GM12872 (cell line): ENCODE data around the gene SLC25A43.

Source experiments
- TF ChIP-seq, protein P1 (sequence below): IDR thresholded peaks from 3 replicates; pipeline ENCODE4 v1.5.1; 2011; ENCODE audit warnings: low read depth, mild to moderate bottlenecking, low read length, moderate library complexity; ENCODE audit not compliant: insufficient read depth

Gene SLC25A43

GRCh38 chrX:119467433-119467832, 68.3 kb downstream of the SLC25A43 start:
- TF ChIP-seq, protein P1, sequence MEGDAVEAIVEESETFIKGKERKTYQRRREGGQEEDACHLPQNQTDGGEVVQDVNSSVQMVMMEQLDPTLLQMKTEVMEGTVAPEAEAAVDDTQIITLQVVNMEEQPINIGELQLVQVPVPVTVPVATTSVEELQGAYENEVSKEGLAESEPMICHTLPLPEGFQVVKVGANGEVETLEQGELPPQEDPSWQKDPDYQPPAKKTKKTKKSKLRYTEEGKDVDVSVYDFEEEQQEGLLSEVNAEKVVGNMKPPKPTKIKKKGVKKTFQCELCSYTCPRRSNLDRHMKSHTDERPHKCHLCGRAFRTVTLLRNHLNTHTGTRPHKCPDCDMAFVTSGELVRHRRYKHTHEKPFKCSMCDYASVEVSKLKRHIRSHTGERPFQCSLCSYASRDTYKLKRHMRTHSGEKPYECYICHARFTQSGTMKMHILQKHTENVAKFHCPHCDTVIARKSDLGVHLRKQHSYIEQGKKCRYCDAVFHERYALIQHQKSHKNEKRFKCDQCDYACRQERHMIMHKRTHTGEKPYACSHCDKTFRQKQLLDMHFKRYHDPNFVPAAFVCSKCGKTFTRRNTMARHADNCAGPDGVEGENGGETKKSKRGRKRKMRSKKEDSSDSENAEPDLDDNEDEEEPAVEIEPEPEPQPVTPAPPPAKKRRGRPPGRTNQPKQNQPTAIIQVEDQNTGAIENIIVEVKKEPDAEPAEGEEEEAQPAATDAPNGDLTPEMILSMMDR, result no peak

DNA sequence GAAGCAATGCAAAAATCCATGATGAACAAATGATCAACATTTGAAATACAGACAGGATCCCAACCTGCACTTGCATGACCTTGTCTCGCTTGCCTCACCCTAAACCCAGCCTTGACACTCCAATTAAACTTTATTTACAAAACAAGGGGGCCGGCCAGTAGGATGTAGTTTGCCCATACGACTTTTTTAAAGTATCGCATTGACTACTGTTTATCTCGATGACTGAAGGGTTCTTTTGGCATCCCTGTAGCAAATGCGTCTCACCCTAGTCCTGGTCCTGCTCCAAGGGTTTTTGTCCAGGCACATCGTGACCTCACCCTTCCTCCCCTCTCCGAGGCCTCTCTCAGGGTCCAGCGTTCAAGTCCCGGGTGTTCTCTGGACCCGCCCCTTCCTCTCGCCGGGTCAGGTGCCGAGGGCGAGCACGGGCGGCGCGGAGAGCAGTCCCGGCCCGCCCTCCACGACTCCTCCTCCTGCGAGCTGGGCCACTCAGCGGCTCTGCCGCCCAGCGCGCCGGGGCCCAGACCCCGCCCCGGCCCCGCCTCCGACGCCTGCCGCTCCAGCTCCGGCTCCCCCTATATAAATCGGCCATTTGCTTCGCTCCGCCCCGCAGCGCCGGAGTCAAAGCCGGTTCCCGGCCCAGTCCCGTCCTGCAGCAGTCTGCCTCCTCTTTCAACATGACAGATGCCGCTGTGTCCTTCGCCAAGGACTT, 68.9 kb downstream of the SLC25A43 start, which contains the start of gene SLC25A5:
SLC25A5 (plus strand) TSS at position 603 of the 709 bp plus-strand sequence; CDS start at position 675, 72 bp downstream.
- TF ChIP-seq, protein P1, result no peak

DNA sequence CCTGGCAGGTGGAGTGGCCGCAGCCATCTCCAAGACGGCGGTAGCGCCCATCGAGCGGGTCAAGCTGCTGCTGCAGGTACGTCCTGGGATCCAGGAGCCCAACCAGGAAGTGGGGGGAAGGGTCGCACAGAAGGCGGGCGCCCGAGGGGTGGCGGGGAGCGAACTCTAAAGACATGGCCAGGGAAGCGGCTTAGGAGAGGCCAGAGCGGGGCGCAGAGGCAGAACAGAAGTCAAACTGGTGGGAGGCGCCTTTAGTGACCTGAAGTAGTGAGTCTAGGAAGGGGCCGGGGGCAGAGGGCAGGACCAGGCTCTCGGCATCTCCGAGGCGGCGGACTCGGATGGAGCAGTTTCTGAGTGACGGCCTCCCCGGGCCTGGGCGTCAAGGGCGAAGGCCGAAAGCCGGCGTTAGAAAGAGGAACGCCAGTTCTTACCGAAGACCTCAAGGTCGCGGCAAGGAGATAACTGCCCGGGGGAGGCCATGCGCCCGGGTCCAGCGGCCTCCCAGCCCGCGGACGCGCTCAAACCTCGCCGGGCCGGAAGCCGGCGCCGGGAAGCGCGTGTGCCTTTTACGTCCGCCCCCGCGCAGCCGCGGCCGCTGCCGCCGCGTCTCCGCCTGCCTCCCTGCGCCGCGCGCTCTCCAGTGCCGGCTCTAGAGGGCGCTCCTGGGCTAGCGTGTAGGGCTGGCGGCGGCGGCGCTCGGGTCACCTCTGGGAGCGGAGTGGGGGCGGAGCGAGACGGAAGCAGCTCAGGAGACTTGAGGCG, 69.6 kb downstream of the SLC25A43 start:
- TF ChIP-seq, protein P1, result peak; percentile 60; the same call in 2 of the 3 replicates

DNA sequence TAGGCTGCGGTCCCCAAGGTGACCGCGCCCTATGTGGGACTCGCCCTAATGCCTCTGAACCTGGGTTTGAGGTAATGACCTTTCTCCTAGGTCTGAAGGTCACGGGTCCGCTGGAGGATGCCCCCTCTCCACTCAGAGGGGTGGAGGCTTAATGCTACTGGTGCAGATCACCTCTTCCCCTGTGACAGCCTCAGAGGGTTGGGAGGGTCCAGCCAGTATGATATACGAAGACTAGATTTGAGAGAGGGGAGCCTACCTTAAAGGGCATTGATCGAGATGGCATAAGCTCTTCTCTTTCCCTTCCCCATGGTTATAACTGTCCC, 70.1 kb downstream of the SLC25A43 start:
- TF ChIP-seq, protein P1, result no peak

- TF ChIP-seq, protein P1, result no peak
Measured at GRCh38 chrX:119474615-119475388, 75.7 kb downstream of the SLC25A43 start.

GRCh38 chrX:119475389-119476101, 76.4 kb downstream of the SLC25A43 start:
- TF ChIP-seq, protein P1, result no peak
